ENCODE measurements around the gene PCA3. TPM values are rescaled to one million over a fixed set of nuclear protein-coding genes. Genes with fewer than 3 reads are reported as not detected.

PCA3 gene
- total RNA-seq, 1 experiment from 2014 or later, result not detected

DNA sequence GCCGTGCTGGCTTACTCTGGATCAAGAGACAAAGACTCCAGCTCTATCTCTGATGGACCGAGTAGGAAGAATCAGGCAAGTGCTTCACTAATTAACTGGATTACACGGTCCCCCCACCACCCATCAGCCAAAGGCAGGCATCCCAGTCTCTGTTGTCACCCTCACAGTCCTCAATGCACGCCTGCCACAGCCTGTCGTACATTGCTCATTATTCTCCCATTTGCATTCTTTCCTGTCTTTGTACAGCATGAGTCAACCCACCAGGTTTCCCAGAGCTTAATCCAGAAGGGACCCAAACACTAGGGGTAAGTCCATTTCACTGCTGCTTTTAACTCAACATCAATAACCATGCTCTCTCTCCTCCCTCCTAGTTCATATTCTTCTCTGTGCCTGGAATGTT, 44.4 kb downstream of the PCA3 start:
- BruUV-seq (replicated peaks), result no TSS peak

More for the DNA sequence above, 44.4 kb downstream of the PCA3 start:
- ATAC-seq (no peak), DNase-seq (ENCODE audit: low read depth, low spot score) (no peak)
- no peak for TF ChIP-seq TCF7L2 (IDR thresholded peaks at IDR 0.05; ENCODE audit: borderline replicate concordance, extremely low read depth, insufficient read depth, insufficient read length)
- no peak for TF ChIP-seq EGR1 (IDR thresholded peaks at IDR 0.05; ENCODE audit: low read depth)
- TF ChIP-seq RAD21 (IDR thresholded peaks at IDR 0.05; ENCODE audit: low read depth), result no peak
- no peak for TF ChIP-seq JUND (IDR thresholded peaks at IDR 0.05)
- TF ChIP-seq SIN3A (IDR thresholded peaks at IDR 0.05; ENCODE audit: low read depth), result no peak
- TF ChIP-seq REST (IDR thresholded peaks at IDR 0.05; ENCODE audit: low read depth), result no peak
- TF ChIP-seq EZH2 (IDR thresholded peaks at IDR 0.05), result no peak
- TF ChIP-seq POLR2A (IDR thresholded peaks at IDR 0.05; ENCODE audit: borderline replicate concordance, extremely low read depth, insufficient read depth, insufficient read length), result no peak
- TF ChIP-seq ZBTB33 (IDR thresholded peaks at IDR 0.05; ENCODE audit: extremely low read depth, insufficient replicate concordance, low read length), result no peak
- H3K79me2 ChIP-seq (ENCODE audit: insufficient read depth, low read length), result no peaks in the 10 kb centered on the region
- CTCF ChIA-PET, result interaction anchor here (1.2 to 5.7 kb wide), 4 partner anchors 8 to 342 kb away, joined by 3 to 89 read pairs (median 36); no protein-coding TSS in a partner anchor
- H3K4me2 ChIP-seq (ENCODE audit: low read length), result no peak overlapping the region
- H3K27me3 ChIP-seq (ENCODE audit: insufficient read depth, low read length), result 0 out of 2 replicates have a peak, but pooled peaks cover 11% of the 10 kb centered on the region
- H3K9me2 ChIP-seq (ENCODE audit: insufficient read depth), result no peaks in the 10 kb centered on the region
- H2AFZ ChIP-seq (ENCODE audit: low read depth, low read length, poor library complexity, severe bottlenecking), result no peak overlapping the region
- intact Hi-C loops (cut with micrococcal nuclease), result no loop called here
- RAD21 ChIA-PET (ENCODE audit: low non-redundant PET in 1 of 2, low total read pairs in 2 of 2, uncharacterized antibody in 2 of 2, unreplicated experiment in 2 of 2), result interaction anchor here (0.5 to 2.1 kb wide), 2 partner anchors 188 to 361 kb away, joined by 7 to 11 read pairs; no protein-coding TSS in a partner anchor
- no peaks in the 10 kb centered on the region for H3K4me1 ChIP-seq (ENCODE audit: control insufficient read depth in 1 of 2, insufficient read depth in 2 of 2, low read length in 2 of 2)
- no peaks in the 10 kb centered on the region for H4K20me1 ChIP-seq (ENCODE audit: insufficient read depth)
- no peak overlapping the region for H3K9ac ChIP-seq (ENCODE audit: low read length)
- no peak overlapping the region for H3K27ac ChIP-seq (ENCODE audit: low read depth, low read length)
- no peak overlapping the region for H3K4me3 ChIP-seq (replicated peaks in 1 of 2; ENCODE audit: low read depth in 1 of 2, low read length in 2 of 2)
- POLR2A ChIA-PET, result interaction anchor here (0.8 kb wide), 1 partner anchor 188 kb away, joined by 3 read pairs; no protein-coding TSS in a partner anchor
- H3K9me3 ChIP-seq (ENCODE audit: control insufficient read depth in 1 of 2, insufficient read depth in 1 of 2, low read depth in 1 of 2, low read length in 2 of 2), result no peaks in the 10 kb centered on the region
- H3K36me3 ChIP-seq (ENCODE audit: control insufficient read depth in 1 of 2, insufficient read depth in 2 of 2, low read length in 2 of 2), result no peaks in the 10 kb centered on the region
